ENCODE data around the gene TRIP11. TPM values are rescaled to one million over a fixed set of nuclear protein-coding genes. Genes with fewer than 3 reads are reported as not detected.

Gene TRIP11
- total RNA-seq, 1 experiment from 2014 or later = 37.4 TPM

- no TSS peak for BruUV-seq (replicated peaks)
- ChIA-PET CTCF (no interaction called here), RAD21 (ENCODE audit: low non-redundant PET in 1 of 2, low total read pairs in 2 of 2, uncharacterized antibody in 2 of 2, unreplicated experiment in 2 of 2) (no interaction called here), POLR2A (no interaction called here)
- Histone ChIP-seq H4K20me1 (ENCODE audit: insufficient read depth) (no peaks in the 10 kb centered on the region), H3K9me3 (ENCODE audit: control insufficient read depth in 1 of 2, insufficient read depth in 1 of 2, low read depth in 1 of 2, low read length in 2 of 2) (no peaks in the 10 kb centered on the region), H3K4me2 (ENCODE audit: low read length) (no peak overlapping the region), H3K9ac (ENCODE audit: low read length) (no peak overlapping the region), H3K4me3 (replicated peaks in 1 of 2; ENCODE audit: low read depth in 1 of 2, low read length in 2 of 2) (no peak overlapping the region), H3K36me3 (ENCODE audit: control insufficient read depth in 1 of 2, insufficient read depth in 2 of 2, low read length in 2 of 2) (peaks cover 0 to 5% of the 10 kb centered on the region in 2 experiments; a peak in 1 of 4 replicates), H3K9me2 (ENCODE audit: insufficient read depth) (no peaks in the 10 kb centered on the region), H3K27ac (ENCODE audit: low read depth, low read length) (no peak overlapping the region), H3K4me1 (ENCODE audit: control insufficient read depth in 1 of 2, insufficient read depth in 2 of 2, low read length in 2 of 2) (no peaks in the 10 kb centered on the region), H3K27me3 (ENCODE audit: insufficient read depth, low read length) (no peaks in the 10 kb centered on the region), H2AFZ (ENCODE audit: low read depth, low read length, poor library complexity, severe bottlenecking) (no peak overlapping the region), H3K79me2 (ENCODE audit: insufficient read depth, low read length) (no peaks in the 10 kb centered on the region)
- TF ChIP-seq ZBTB33 (IDR thresholded peaks at IDR 0.05; ENCODE audit: extremely low read depth, insufficient replicate concordance, low read length) (no peak), CEBPB (IDR thresholded peaks at IDR 0.05; ENCODE audit: low read depth) (no peak), POLR2AphosphoS5 (IDR thresholded peaks at IDR 0.05; ENCODE audit: low read depth, low read length) (no peak), JUND (IDR thresholded peaks at IDR 0.05) (no peak), EZH2 (IDR thresholded peaks at IDR 0.05) (no peak), ZNF274 (IDR thresholded peaks at IDR 0.05; ENCODE audit: low read depth, low read length) (no peak), EZH2phosphoT487 (IDR thresholded peaks at IDR 0.05; ENCODE audit: borderline replicate concordance) (no peak), FOSL1 (IDR thresholded peaks at IDR 0.05; ENCODE audit: low read depth) (no peak), CBX3 (IDR thresholded peaks at IDR 0.05; ENCODE audit: low read depth) (no peak), SRF (IDR thresholded peaks at IDR 0.05; ENCODE audit: low read depth) (no peak), POLR2A (IDR thresholded peaks at IDR 0.05; ENCODE audit: borderline replicate concordance, extremely low read depth, insufficient read depth, insufficient read length) (no peak), REST (IDR thresholded peaks at IDR 0.05; ENCODE audit: low read depth) (no peak), TCF7L2 (IDR thresholded peaks at IDR 0.05; ENCODE audit: borderline replicate concordance, extremely low read depth, insufficient read depth, insufficient read length) (no peak), SP1 (IDR thresholded peaks at IDR 0.05; ENCODE audit: low read depth) (no peak), YY1 (IDR thresholded peaks at IDR 0.05; ENCODE audit: extremely low read depth, insufficient replicate concordance, low read depth, low read length) (no peak), RAD21 (IDR thresholded peaks at IDR 0.05; ENCODE audit: low read depth) (no peak), ZFX (IDR thresholded peaks at IDR 0.05) (no peak), MAX (IDR thresholded peaks at IDR 0.05) (no peak)
- DNase-seq (ENCODE audit: low read depth, low spot score) (no peak), ATAC-seq (no peak)
- intact Hi-C loops (cut with micrococcal nuclease) = no loop called here
Measured at GRCh38 chr14:91964011-91964410, 75.8 kb downstream of the TRIP11 start.

Measured in HCT116 (cell line).